Measurements from ENCODE around the gene LRRC26.
"Not testable (repeated sequence)": the region's sequence is repeated elsewhere in the genome, so short reads cannot be mapped to it uniquely, and the experiment has no call there.

The LRRC26 gene

GRCh38 chr9:137135154-137135553, 34.7 kb downstream of the LRRC26 start:
- not testable (repeated sequence) for DNase-seq

DNA sequence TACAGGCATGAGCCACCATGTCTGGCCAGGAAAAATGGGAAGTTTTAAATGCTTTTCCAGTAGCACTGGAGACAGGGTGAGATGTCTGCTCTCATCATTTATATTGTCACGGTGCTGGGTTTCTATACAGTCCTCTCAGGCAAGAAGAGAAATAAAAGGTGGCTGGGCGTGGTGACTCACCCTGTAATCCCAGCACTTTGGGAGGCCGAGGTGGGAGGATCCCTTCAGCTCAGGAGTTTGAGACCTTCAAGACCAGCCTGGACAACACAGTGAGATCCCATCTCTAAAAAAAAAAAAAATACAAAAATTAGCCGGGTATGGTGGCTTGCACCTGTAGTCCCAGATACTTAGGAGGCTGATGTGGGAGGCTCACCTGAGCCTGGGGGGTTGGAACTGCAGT, 35.7 kb downstream of the LRRC26 start:
- no peak for DNase-seq

GRCh38 chr9:137130176-137130755, 39.6 kb downstream of the LRRC26 start:
- DNase-seq, result no peak

DNA sequence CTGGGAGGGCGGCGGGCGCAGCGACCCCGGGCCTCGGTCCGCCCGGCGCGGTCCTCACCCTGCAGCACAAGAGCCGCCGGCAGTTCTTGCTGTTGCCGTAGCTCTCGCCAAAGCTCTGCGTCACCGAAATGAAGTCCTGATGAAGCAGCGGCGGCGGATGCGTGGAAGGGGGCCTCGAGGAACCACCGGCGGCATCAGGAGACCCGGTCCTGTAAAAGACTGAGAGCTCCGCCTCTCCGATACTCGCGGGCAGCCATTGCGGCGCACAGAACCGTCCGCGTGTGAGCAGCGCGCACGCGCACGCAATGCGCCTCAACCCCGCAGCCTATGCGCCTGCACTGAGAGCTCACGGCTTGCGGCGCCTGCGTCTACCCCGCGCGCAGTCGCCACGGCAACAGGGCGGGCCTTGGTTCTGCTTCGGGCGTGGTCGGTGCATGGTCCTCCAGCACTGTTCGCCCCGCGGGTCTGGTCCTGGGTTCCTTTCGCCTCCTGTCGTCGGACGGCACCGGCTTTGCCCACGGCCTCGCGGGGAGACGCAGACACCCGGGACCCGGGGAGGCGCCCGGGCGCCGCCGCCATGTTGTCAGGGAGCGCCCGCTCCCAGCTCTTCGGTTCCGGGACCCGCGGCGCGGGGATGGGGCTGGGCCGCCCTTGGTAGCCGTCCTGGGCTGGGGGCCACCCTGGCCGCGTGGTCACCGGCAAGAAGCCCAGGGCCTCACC, 40.2 kb downstream of the LRRC26 start:
- DNase-seq, result peak; percentile 73 to 93

- DNase-seq, result no peak
Observed at GRCh38 chr9:137128862-137129455, 40.9 kb downstream of the LRRC26 start.

DNA sequence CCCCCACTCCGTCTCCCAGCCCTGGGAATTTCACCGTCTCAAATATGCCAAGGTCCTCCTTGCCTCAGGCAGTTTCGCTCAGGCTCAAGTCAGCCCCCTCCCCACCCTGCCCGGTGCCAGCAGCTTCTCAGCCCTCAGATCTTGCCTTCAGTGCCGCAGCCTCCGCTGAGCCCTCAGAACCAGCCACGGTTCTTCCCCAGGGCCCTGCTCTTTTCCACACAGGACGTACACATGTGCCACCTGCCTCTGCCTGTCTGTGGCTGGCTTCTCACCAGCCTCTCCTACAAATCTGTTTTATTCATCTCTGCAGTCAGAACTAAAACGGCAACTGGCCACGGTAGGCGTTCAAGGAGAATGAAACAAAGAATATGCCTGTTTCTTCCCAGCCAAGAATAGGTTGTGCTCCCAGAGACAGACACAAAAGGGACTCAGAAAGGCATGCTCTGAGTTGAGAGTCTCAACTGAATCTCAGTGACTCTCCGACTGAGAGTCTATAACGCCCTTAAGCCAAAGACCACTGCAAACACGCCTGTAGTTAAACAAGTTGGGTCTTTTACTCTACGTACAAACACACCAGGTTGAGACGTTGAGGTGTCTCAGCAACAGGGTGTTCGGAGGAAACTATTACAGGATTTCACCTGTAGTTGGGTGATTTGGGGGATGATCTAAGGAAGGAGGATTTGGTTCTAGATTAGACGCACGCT, 41.5 kb downstream of the LRRC26 start:
- no peak for DNase-seq

DNA sequence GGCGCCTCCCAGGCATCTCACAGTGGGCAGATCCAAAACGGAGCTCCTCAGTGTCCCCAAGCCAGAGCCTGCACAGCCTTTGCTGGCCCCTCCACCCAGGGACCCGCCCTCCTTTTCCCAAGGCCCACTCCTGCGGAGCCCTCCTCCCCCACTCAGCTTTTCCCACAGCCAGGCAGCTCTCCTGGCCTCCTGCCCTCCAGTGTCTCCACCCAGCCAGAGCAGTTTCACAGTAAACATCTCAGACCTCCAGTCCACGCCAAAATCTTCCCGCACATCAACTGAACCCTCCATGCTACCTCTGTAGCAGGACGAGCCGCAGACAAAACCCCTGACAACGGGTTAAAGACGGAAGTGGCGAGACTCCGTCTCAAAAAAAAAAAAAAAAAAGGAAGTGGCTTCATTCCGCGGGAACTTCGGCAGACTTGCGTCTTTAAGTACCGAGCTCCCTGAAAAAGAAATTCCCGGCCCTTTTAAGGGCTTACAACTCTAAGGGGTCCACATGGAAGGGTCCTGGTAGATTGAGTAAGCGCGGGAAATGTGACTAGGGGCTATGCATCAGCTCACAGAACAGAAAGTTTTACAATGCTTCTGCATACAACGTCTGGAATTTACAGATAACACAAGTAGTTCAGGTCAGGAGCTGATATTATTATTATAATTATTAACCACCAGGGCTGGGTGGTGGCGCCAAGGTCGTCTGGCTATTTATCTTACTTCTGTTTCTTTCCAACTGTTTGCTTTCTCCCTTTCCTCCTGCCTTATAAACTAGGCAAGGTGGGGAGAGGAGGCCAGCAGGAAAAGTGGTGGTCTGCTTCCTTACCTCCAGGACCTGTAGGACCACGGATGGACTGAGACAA, 42.3 kb downstream of the LRRC26 start:
- no peak for DNase-seq

DNA sequence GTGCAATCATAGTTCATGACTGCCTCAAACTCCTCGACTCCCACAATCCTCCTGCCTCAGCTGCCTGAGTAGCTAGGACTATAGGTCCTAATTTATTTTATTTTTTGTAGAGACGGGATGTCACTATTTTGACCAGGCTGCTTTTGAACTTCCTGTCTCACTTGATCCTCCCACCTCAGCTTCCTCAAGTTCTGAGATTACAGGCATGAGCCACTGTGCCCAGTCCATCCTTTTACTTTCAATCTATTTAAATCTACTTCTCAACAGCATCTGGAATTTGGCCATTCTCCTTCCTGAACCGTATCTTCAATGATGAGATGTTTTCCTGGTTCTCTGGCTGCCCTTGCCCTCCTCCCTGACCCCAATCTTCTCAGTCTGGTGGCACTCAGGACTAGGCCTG, 43.1 kb downstream of the LRRC26 start:
- no peak for DNase-seq

GRCh38 chr9:137123952-137124462, 45.8 kb downstream of the LRRC26 start:
- not testable (repeated sequence) for DNase-seq

- DNase-seq, result no peak
Observed at GRCh38 chr9:137123468-137123837, 46.4 kb downstream of the LRRC26 start.

DNA sequence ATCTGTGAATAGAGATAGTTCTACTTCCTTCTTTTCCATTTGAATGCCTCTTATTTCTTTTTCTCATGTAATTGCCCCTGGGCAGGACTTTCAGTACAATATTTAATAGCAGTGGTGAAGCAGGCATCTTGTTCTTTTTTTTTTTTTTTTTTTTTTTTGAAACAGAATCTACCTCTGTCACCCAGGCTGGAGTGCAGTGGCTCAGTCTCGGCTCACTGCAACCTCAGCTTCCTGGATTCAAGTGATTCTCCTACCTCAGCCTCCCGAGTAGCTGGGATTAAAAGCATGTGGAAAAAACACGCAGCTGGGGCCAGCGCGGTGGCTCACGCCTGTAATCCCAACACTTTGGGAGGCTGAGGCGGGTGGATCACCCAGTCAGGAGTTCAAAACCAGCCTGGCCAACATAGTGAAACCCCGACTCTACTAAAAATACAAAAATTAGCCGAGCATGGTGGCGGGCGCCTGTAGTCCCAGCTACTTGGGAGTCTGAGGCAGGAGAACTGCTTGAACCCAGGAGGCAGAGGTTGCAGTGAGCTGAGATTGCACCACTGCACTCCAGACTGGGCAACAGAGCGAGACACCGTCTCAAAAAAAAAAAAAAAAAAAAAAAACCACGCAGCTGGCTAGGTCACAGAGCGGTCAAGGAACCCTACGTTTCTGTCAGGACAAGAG, 46.9 kb downstream of the LRRC26 start:
- DNase-seq, result not testable (repeated sequence)

GRCh38 chr9:137121927-137122795, 47.7 kb downstream of the LRRC26 start:
- DNase-seq, result not testable (repeated sequence)
